Dendritic cell treated with granulocyte-macrophage colony-stimulating factor and Interleukin-4, amounts not matched to agents 40 ng/mL and 50 ng/mL, for 4 days (primary cell): ENCODE measurements around the gene HLA-DMA.
A peak's percentile ranks its signal among the peaks of the same experiment; 100 is the strongest.

ENCODE experiments used
- H3K27ac Mint-ChIP-seq: one replicate; pipeline ENCODE4 v1.8.0; 2022; ENCODE audit warnings: mild to moderate bottlenecking, mixed read lengths
- H3K27me3 Mint-ChIP-seq: one replicate; pipeline ENCODE4 v1.8.0; 2022; ENCODE audit warnings: mild to moderate bottlenecking, mixed read lengths
- H3K36me3 Mint-ChIP-seq: one replicate; pipeline ENCODE4 v1.8.0; 2022; ENCODE audit warnings: low read depth, mixed read lengths
- H3K4me1 Mint-ChIP-seq: one replicate; pipeline ENCODE4 v1.8.0; 2022; ENCODE audit warnings: low read depth, mixed read lengths
- H3K4me3 Mint-ChIP-seq: one replicate; pipeline ENCODE4 v1.8.0; 2022; ENCODE audit warnings: mild to moderate bottlenecking, moderate library complexity, mixed read lengths
- H3K9me3 Mint-ChIP-seq: one replicate; pipeline ENCODE4 v1.8.0; 2022; ENCODE audit warnings: mixed read lengths
- intact Hi-C: fragments of 100-400 bp; cut with micrococcal nuclease; formaldehyde crosslinking; loops from one replicate; pipeline ENCODE4 v1.15.0; 2022

HLA-DMA gene

GRCh38 chr6:32971242-32971580, 18.3 kb upstream of the HLA-DMA start:
- peaks cover 40% of the 10 kb centered on the region for H3K4me1 Mint-ChIP-seq
- peak overlapping the region; percentile 97 for H3K4me3 Mint-ChIP-seq
- peak overlapping the region; percentile 100 for H3K27ac Mint-ChIP-seq
- intact Hi-C loops: loop anchor here (5.0 kb wide), 2 partner anchors 34 to 129 kb away; partner anchors contain the start of gene PSMB8
- no peaks in the 10 kb centered on the region for H3K9me3 Mint-ChIP-seq
- no peaks in the 10 kb centered on the region for H3K27me3 Mint-ChIP-seq
- H3K36me3 Mint-ChIP-seq: peaks cover 89% of the 10 kb centered on the region

GRCh38 chr6:32970413-32971241, 17.7 kb upstream of the HLA-DMA start:
- intact Hi-C loops: loop anchor here (5.0 kb wide), 2 partner anchors 33 to 128 kb away; partner anchors contain the start of gene PSMB8

GRCh38 chr6:32969685-32970412, 17.0 kb upstream of the HLA-DMA start:
- peaks cover 82% of the 10 kb centered on the region for H3K36me3 Mint-ChIP-seq
- peak overlapping the region; percentile 97 for H3K4me3 Mint-ChIP-seq
- H3K27ac Mint-ChIP-seq: peak overlapping the region; percentile 100
- no peaks in the 10 kb centered on the region for H3K9me3 Mint-ChIP-seq
- H3K4me1 Mint-ChIP-seq: peaks cover 40% of the 10 kb centered on the region
- intact Hi-C loops: loop anchor here (5.0 kb wide), 3 partner anchors 33 to 128 kb away; partner anchors contain the start of gene PSMB8
- no peaks in the 10 kb centered on the region for H3K27me3 Mint-ChIP-seq

More at GRCh38 chr6:32970413-32971241, 17.7 kb upstream of the HLA-DMA start:
- no peaks in the 10 kb centered on the region for H3K9me3 Mint-ChIP-seq
- H3K27me3 Mint-ChIP-seq: no peaks in the 10 kb centered on the region
- peaks cover 40% of the 10 kb centered on the region for H3K4me1 Mint-ChIP-seq
- H3K4me3 Mint-ChIP-seq: peak overlapping the region; percentile 97
- peaks cover 83% of the 10 kb centered on the region for H3K36me3 Mint-ChIP-seq
- peak overlapping the region; percentile 100 for H3K27ac Mint-ChIP-seq

GRCh38 chr6:32968867-32969684, 16.2 kb upstream of the HLA-DMA start:
- Mint-ChIP-seq H3K36me3 (peaks cover 74% of the 10 kb centered on the region), H3K4me1 (peaks cover 44% of the 10 kb centered on the region), H3K27ac (peak overlapping the region; percentile 100), H3K4me3 (peak overlapping the region; percentile 97), H3K27me3 (no peaks in the 10 kb centered on the region), H3K9me3 (no peaks in the 10 kb centered on the region)
- intact Hi-C loops: loop anchor here (5.0 kb wide), 1 partner anchor 77 kb away; no protein-coding TSS in a partner anchor

- H3K9me3 Mint-ChIP-seq: no peaks in the 10 kb centered on the region
- peaks cover 48% of the 10 kb centered on the region for H3K4me1 Mint-ChIP-seq
- H3K27me3 Mint-ChIP-seq: no peaks in the 10 kb centered on the region
- intact Hi-C loops: loop anchor here (5.0 kb wide), 1 partner anchor 76 kb away; no protein-coding TSS in a partner anchor
- peak within 1 kb of the TSS; percentile 97 for H3K4me3 Mint-ChIP-seq
- H3K27ac Mint-ChIP-seq: peak within 1 kb of the TSS; percentile 100
- H3K36me3 Mint-ChIP-seq: peaks cover 66% of the 10 kb centered on the region
These were observed 15.4 kb upstream of the HLA-DMA start, which contains the start of gene BRD2 for GRCh38 chr6:32968093-32968866. Gene BRD2 (plus strand): TSS chr6:32968594. CDS start chr6:32972899, 4,305 bp downstream.

GRCh38 chr6:32967151-32968091, 14.5 kb upstream of the HLA-DMA start:
- Mint-ChIP-seq H3K36me3 (peaks cover 58% of the 10 kb centered on the region), H3K27me3 (no peaks in the 10 kb centered on the region), H3K4me3 (peak overlapping the region; percentile 97), H3K4me1 (peaks cover 52% of the 10 kb centered on the region), H3K9me3 (no peaks in the 10 kb centered on the region), H3K27ac (peak overlapping the region; percentile 100)
- intact Hi-C loops: loop anchor here (5.0 kb wide), 1 partner anchor 75 kb away; no protein-coding TSS in a partner anchor

- intact Hi-C loops: loop anchor here (5.0 kb wide), 1 partner anchor 72 kb away; no protein-coding TSS in a partner anchor
- H3K27ac Mint-ChIP-seq: no peak overlapping the region
These were observed 11.9 kb upstream of the HLA-DMA start for GRCh38 chr6:32964776-32965175.

GRCh38 chr6:32963866-32964265, 11.0 kb upstream of the HLA-DMA start:
- Mint-ChIP-seq H3K9me3 (no peaks in the 10 kb centered on the region), H3K4me3 (no peak overlapping the region), H3K27me3 (no peaks in the 10 kb centered on the region), H3K4me1 (peaks cover 73% of the 10 kb centered on the region), H3K27ac (no peak overlapping the region), H3K36me3 (peaks cover 29% of the 10 kb centered on the region)
- intact Hi-C loops: no loop called here

More at GRCh38 chr6:32964776-32965175, 11.9 kb upstream of the HLA-DMA start:
- Mint-ChIP-seq H3K27me3 (no peaks in the 10 kb centered on the region), H3K9me3 (no peaks in the 10 kb centered on the region), H3K4me3 (no peak overlapping the region), H3K4me1 (peaks cover 73% of the 10 kb centered on the region), H3K36me3 (peaks cover 33% of the 10 kb centered on the region)

GRCh38 chr6:32962213-32962826, 9.4 kb upstream of the HLA-DMA start:
- peaks cover 22% of the 10 kb centered on the region for H3K36me3 Mint-ChIP-seq
- no peak overlapping the region for H3K4me3 Mint-ChIP-seq
- intact Hi-C loops: no loop called here
- no peaks in the 10 kb centered on the region for H3K9me3 Mint-ChIP-seq
- peaks cover 67% of the 10 kb centered on the region for H3K4me1 Mint-ChIP-seq
- H3K27me3 Mint-ChIP-seq: no peaks in the 10 kb centered on the region
- H3K27ac Mint-ChIP-seq: no peak overlapping the region

GRCh38 chr6:32960563-32960962, 7.7 kb upstream of the HLA-DMA start:
- peak overlapping the region; percentile 7 for H3K27ac Mint-ChIP-seq
- intact Hi-C loops: no loop called here

GRCh38 chr6:32956176-32956575, 3.3 kb upstream of the HLA-DMA start:
- H3K27me3 Mint-ChIP-seq: no peaks in the 10 kb centered on the region
- H3K36me3 Mint-ChIP-seq: peaks cover 54% of the 10 kb centered on the region
- peaks cover 52% of the 10 kb centered on the region for H3K4me1 Mint-ChIP-seq
- no peak overlapping the region for H3K4me3 Mint-ChIP-seq
- peak overlapping the region; percentile 30 for H3K27ac Mint-ChIP-seq
- intact Hi-C loops: no loop called here
- H3K9me3 Mint-ChIP-seq: no peaks in the 10 kb centered on the region

More at GRCh38 chr6:32960563-32960962, 7.7 kb upstream of the HLA-DMA start:
- no peak overlapping the region for H3K4me3 Mint-ChIP-seq
- peaks cover 26% of the 10 kb centered on the region for H3K36me3 Mint-ChIP-seq
- H3K27me3 Mint-ChIP-seq: no peaks in the 10 kb centered on the region
- no peaks in the 10 kb centered on the region for H3K9me3 Mint-ChIP-seq
- H3K4me1 Mint-ChIP-seq: peaks cover 64% of the 10 kb centered on the region
